GM12892 (cell line): Measurements from ENCODE around the gene RNF213.

Experiments
- POLR2A ChIP-seq: IDR thresholded peaks from 2 replicates; pipeline ENCODE4 v1.6.1; 2011; ENCODE audit warnings: low read depth, low read length, control low read depth
- POLR2AphosphoS5 ChIP-seq: IDR thresholded peaks from 2 replicates; pipeline ENCODE4 v1.6.1; 2011; ENCODE audit warnings: low read depth, low read length, control low read depth
- TAF1 ChIP-seq: IDR thresholded peaks from 2 replicates; pipeline ENCODE4 v1.6.1; 2011; ENCODE audit warnings: low read depth, mild to moderate bottlenecking, control low read depth, low read length, borderline replicate concordance

GRCh38 chr17:80269405-80269807 lies 8.8 kb downstream of the RNF213 start:
- no peak for TF ChIP-seq POLR2AphosphoS5
- no peak for TF ChIP-seq POLR2A
- TF ChIP-seq TAF1 = no peak
